NT2/D1 (cell line): ENCODE measurements around the gene SLF1.

ENCODE experiments used
- SUZ12 ChIP-seq: IDR thresholded peaks from 2 replicates; pipeline ENCODE4 v1.6.1; 2011; ENCODE audit not compliant: insufficient read length, insufficient read depth; ENCODE audit errors: extremely low read depth
- YY1 ChIP-seq: IDR thresholded peaks from 2 replicates; pipeline ENCODE4 v1.6.1; 2011; ENCODE audit not compliant: insufficient read length, insufficient read depth

DNA sequence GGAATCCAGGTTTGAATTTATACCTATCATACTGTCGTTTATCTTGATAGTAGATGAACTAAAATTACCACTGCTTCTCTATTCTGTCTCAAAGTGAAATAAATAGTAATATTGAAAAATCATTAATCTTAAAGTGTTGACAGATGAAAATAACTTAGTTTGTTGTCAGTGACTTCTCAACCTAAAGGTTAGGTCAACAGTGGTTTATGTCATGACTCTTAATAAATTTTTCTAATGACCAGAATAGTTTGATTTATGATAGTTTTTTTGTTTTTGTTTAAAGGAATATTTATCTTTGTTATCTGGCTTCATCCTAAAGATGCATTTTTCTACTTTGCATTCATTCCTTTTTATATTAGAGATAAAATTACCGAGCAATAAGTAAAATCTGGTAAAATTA is 81.1 kb downstream of the SLF1 start:
- no peak for TF ChIP-seq YY1
- no peak for TF ChIP-seq SUZ12
